H1 (cell line): ENCODE results near the gene TPO. TPM values are rescaled to one million over a fixed set of nuclear protein-coding genes. Genes with fewer than 3 reads are reported as not detected.

Source experiments
- CTCF ChIA-PET: fragments of 300-600 bp; sonication (Branson Sonifier 250); formaldehyde crosslinking; loops from one replicate; lab custom pipeline; 2021; ENCODE audit not compliant: partially characterized antibody; lab: Charles Lee
- POLR2A ChIA-PET: fragments of 300-600 bp; sonication (Branson Sonifier 250); formaldehyde crosslinking; loops from one replicate; lab custom pipeline; 2021; ENCODE audit warnings: inconsistent platforms; ENCODE audit not compliant: partially characterized antibody; lab: Charles Lee
- DNase-seq, 2 experiments: peaks; one replicate each; pipeline versions ENCODE4 v3.0.0 to v3.0.0-alpha.2; 2010 to 2022; ENCODE audit warnings: low spot score in 2 of 2, low read depth in 1 of 2, mixed read lengths in 1 of 2
- FAIRE-seq: peaks from 2 replicates; lab custom pipeline; 2011; peaks lifted over from hg19 to GRCh38; lab: Jason Lieb, UNC
- H2AFZ ChIP-seq: 2 replicates; pipeline ENCODE4 v1.8.1; 2012; ENCODE audit warnings: low read length, inconsistent platforms
- H2AK5ac ChIP-seq: 2 replicates; pipeline ENCODE4 v1.6.1; 2013; ENCODE audit warnings: low read depth, low read length
- H2BK120ac ChIP-seq: replicated peaks from 2 replicates; pipeline ENCODE3; 2013; ENCODE audit warnings: low read depth, low read length, inconsistent platforms
- H2BK12ac ChIP-seq: 2 replicates; pipeline ENCODE4 v1.6.1; 2013; ENCODE audit warnings: low read depth, low read length
- H2BK15ac ChIP-seq: 2 replicates; pipeline ENCODE4 v1.6.1; 2013; ENCODE audit warnings: low read length
- H2BK20ac ChIP-seq: 2 replicates; pipeline ENCODE4 v1.6.1; 2013; ENCODE audit warnings: low read length
- H2BK5ac ChIP-seq: 2 replicates; pipeline ENCODE4 v1.6.1; 2013; ENCODE audit warnings: low read depth, low read length
- H3K14ac ChIP-seq: 2 replicates; pipeline ENCODE4 v1.6.1; 2013; ENCODE audit warnings: inconsistent platforms; ENCODE audit not compliant: insufficient read length
- H3K18ac ChIP-seq: 2 replicates; pipeline ENCODE4 v1.6.1; 2013; ENCODE audit warnings: low read length; ENCODE audit errors: extremely low read depth
- H3K23ac ChIP-seq: 2 replicates; pipeline ENCODE4 v1.6.1; 2013; ENCODE audit warnings: inconsistent platforms; ENCODE audit not compliant: insufficient read length
- H3K23me2 ChIP-seq: 2 replicates; pipeline ENCODE4 v1.6.1; 2013; ENCODE audit warnings: low read depth, low read length
- H3K27ac ChIP-seq: 2 replicates; pipeline ENCODE4 v1.6.1; 2011; ENCODE audit warnings: low read depth, low read length, inconsistent platforms
- H3K27me3 ChIP-seq, 4 experiments: replicated peaks in 1 of 4; 1 replicate in 1 of 4; 2 replicates in 3 of 4; pipeline versions ENCODE4 v1.6.1 to v1.8.1; 2011 to 2013; ENCODE audit warnings: low read length in 3 of 4, mild to moderate bottlenecking in 3 of 4, inconsistent platforms in 2 of 4, mixed read lengths in 2 of 4, moderate library complexity in 1 of 4; ENCODE audit not compliant: control insufficient read depth in 3 of 4, insufficient read depth in 3 of 4; ENCODE audit errors: extremely low read depth in 1 of 4
- H3K36me3 ChIP-seq, 4 experiments: 2 replicates each; pipeline versions ENCODE4 v1.6.1 to v1.8.1; 2011 to 2013; ENCODE audit warnings: mild to moderate bottlenecking in 4 of 4, low read length in 3 of 4, moderate library complexity in 2 of 4, control low read depth in 1 of 4, inconsistent platforms in 1 of 4; ENCODE audit not compliant: insufficient read depth in 4 of 4, control insufficient read depth in 2 of 4
- H3K4ac ChIP-seq: replicated peaks from 2 replicates; pipeline ENCODE3; 2013; ENCODE audit warnings: low read length, low read depth, mixed read lengths, inconsistent platforms; ENCODE audit not compliant: insufficient read length
- H3K4me1 ChIP-seq, 4 experiments: replicated peaks in 1 of 4; 1 replicate in 1 of 4; 2 replicates in 3 of 4; pipeline versions ENCODE4 v1.6.1 to v1.8.1; 2011 to 2013; ENCODE audit warnings: low read length in 3 of 4, inconsistent platforms in 2 of 4, mixed read lengths in 1 of 4; ENCODE audit not compliant: insufficient read depth in 4 of 4, control insufficient read depth in 3 of 4
- H3K4me2 ChIP-seq, 2 experiments: 2 replicates each; pipeline versions ENCODE4 v1.6.1 to v1.8.1; 2011 to 2013; ENCODE audit warnings: low read depth in 2 of 2, low read length in 2 of 2, control low read depth in 1 of 2, inconsistent platforms in 1 of 2, mild to moderate bottlenecking in 1 of 2; ENCODE audit not compliant: insufficient read depth in 1 of 2
- H3K4me3 ChIP-seq, 4 experiments: fragments of 200-600, 300-600 bp in 1 of 4; sonication (generic), shearing (Covaris generic), sonication (Bioruptor Twin) in 1 of 4; 2 replicates each; pipeline versions ENCODE4 v1.5.1 to v1.8.1; 2011 to 2016; ENCODE audit warnings: low read length in 4 of 4, low read depth in 3 of 4, control low read depth in 2 of 4, inconsistent platforms in 2 of 4, mild to moderate bottlenecking in 2 of 4, mixed read lengths in 1 of 4, moderate library complexity in 1 of 4; ENCODE audit not compliant: insufficient read depth in 2 of 4; ENCODE audit errors: extremely low read depth in 1 of 4
- H3K56ac ChIP-seq: replicated peaks from 2 replicates; pipeline ENCODE3; 2013; ENCODE audit warnings: low read depth, mild to moderate bottlenecking, mixed read lengths, low read length, inconsistent platforms; ENCODE audit not compliant: insufficient read length
- H3K79me1 ChIP-seq: 2 replicates; pipeline ENCODE4 v1.6.1; 2013; ENCODE audit warnings: low read depth, low read length, control low read depth
- H3K79me2 ChIP-seq, 2 experiments: 2 replicates each; pipeline versions ENCODE4 v1.6.1 to v1.8.1; 2012 to 2013; ENCODE audit warnings: low read length in 2 of 2, mild to moderate bottlenecking in 2 of 2, inconsistent platforms in 1 of 2; ENCODE audit not compliant: insufficient read depth in 2 of 2, control insufficient read depth in 1 of 2
- H3K9ac ChIP-seq, 4 experiments: replicated peaks in 1 of 4; 1 replicate in 1 of 4; 2 replicates in 3 of 4; pipeline versions ENCODE4 v1.6.1 to v1.8.1; 2011 to 2013; ENCODE audit warnings: low read depth in 3 of 4, low read length in 3 of 4, control low read depth in 2 of 4, mild to moderate bottlenecking in 2 of 4, moderate library complexity in 2 of 4, inconsistent platforms in 1 of 4; ENCODE audit errors: extremely low read depth in 1 of 4
- H3K9me3 ChIP-seq, 2 experiments: 2 replicates each; pipeline versions ENCODE4 v1.6.1 to v1.8.1; 2012 to 2013; ENCODE audit warnings: mild to moderate bottlenecking in 2 of 2, moderate library complexity in 2 of 2, control low read depth in 1 of 2, inconsistent platforms in 1 of 2, low read depth in 1 of 2, low read length in 1 of 2, mixed read lengths in 1 of 2; ENCODE audit not compliant: insufficient read depth in 2 of 2
- H4K20me1 ChIP-seq, 2 experiments: replicated peaks in 1 of 2; 2 replicates each; pipeline versions ENCODE3 to v1.8.1; 2011 to 2013; ENCODE audit warnings: inconsistent platforms in 2 of 2, low read length in 2 of 2, mild to moderate bottlenecking in 1 of 2; ENCODE audit not compliant: insufficient read depth in 2 of 2, control insufficient read depth in 1 of 2
- H4K5ac ChIP-seq: 2 replicates; pipeline ENCODE4 v1.6.1; 2013; ENCODE audit warnings: low read length, low read depth, mixed read lengths, inconsistent platforms; ENCODE audit not compliant: insufficient read length
- H4K8ac ChIP-seq: 2 replicates; pipeline ENCODE4 v1.8.0; 2013; ENCODE audit warnings: mild to moderate bottlenecking, moderate library complexity, low read length, inconsistent platforms; ENCODE audit not compliant: insufficient read depth; ENCODE audit errors: extremely low read depth
- H4K91ac ChIP-seq: replicated peaks from 2 replicates; pipeline ENCODE3; 2013; ENCODE audit warnings: low read length, mixed read lengths, inconsistent platforms; ENCODE audit not compliant: insufficient read length
- BRCA1 ChIP-seq: IDR thresholded peaks from 2 replicates; pipeline ENCODE4 v1.6.1; 2012; ENCODE audit warnings: low read depth, low read length, improper control_type of control experiment
- EGR1 ChIP-seq: IDR thresholded peaks from 2 replicates; pipeline ENCODE4 v1.6.1; 2011; ENCODE audit warnings: low read depth, low read length, borderline replicate concordance
- EP300 ChIP-seq, 2 experiments: IDR thresholded peaks; 1 replicate in 1 of 2; 2 replicates in 1 of 2; pipeline ENCODE4 v1.6.1; 2011 to 2012; ENCODE audit warnings: low read depth in 2 of 2, low read length in 2 of 2, mild to moderate bottlenecking in 2 of 2, borderline replicate concordance in 1 of 2, inconsistent platforms in 1 of 2, moderate library complexity in 1 of 2
- GTF2F1 ChIP-seq: IDR thresholded peaks from 2 replicates; pipeline ENCODE4 v1.6.1; 2012; ENCODE audit warnings: low read depth, low read length, improper control_type of control experiment, borderline replicate concordance
- NRF1 ChIP-seq: IDR thresholded peaks from 2 replicates; pipeline ENCODE4 v1.6.1; 2011; ENCODE audit warnings: mild to moderate bottlenecking, low read depth, low read length, improper control_type of control experiment
- whole genome bisulfite sequencing, 2 experiments: shearing (Covaris generic) in 1 of 2; methylation state at CpG; one replicate each; pipeline versions ENCODE4 v1.1.6 to v1.1.7; 2013 to 2015; ENCODE audit warnings: low lambda C conversion rate in 2 of 2, mixed read lengths in 2 of 2, inconsistent platforms in 1 of 2, low coverage in 1 of 2, missing lambda C conversion rate in 1 of 2; ENCODE audit not compliant: insufficient replicate concordance in 2 of 2, insufficient coverage in 1 of 2, insufficient read length in 1 of 2; ENCODE audit errors: extremely low coverage in 1 of 2, missing lambda C conversion rate in 1 of 2; 5-methylcytosine and 5-hydroxymethylcytosine counted together
- polyA plus RNA-seq, 7 experiments: library from polyadenylated mRNA; depleted of rRNA in 3 of 7; stranded (reverse) in 5 of 7; unstranded in 2 of 7; fragments of >200 nt in 5 of 7; fragments of 200-250 nt in 2 of 7; gene quantifications; 1 replicate in 5 of 7; 2 replicates in 1 of 7; 4 replicates in 1 of 7; pipeline versions ENCODE4 v1.2.1 to v1.2.3, GENCODE V29; 2011 to 2013; ENCODE audit warnings: missing spikeins in 2 of 7, mixed read lengths in 2 of 7
- total RNA-seq: library from RNA; stranded (reverse); fragmentation: NEBNext Ultra II Directional; extraction: Animal tissue kit (Norgen Biotek cat#: 25700); gene quantifications from 2 replicates; pipeline ENCODE4 v1.2.1, GENCODE V29; 2021

TPO gene
- total and polyA plus RNA-seq, 2 of the 8 experiments (the other 6 are each of a cell fraction or from before 2014, with no cell fraction given), result not detected

- H2BK20ac ChIP-seq, result no peak overlapping the region
- H3K4ac ChIP-seq, result no peak overlapping the region
- H3K27ac ChIP-seq, result no peak overlapping the region
- H2BK5ac ChIP-seq, result no peak overlapping the region
- no peak overlapping the region for H2BK12ac ChIP-seq
- H2AFZ ChIP-seq, result no peak overlapping the region
- H3K4me3 ChIP-seq, result no peak overlapping the region
- no peak overlapping the region for H3K56ac ChIP-seq
- no peaks in the 10 kb centered on the region for H3K27me3 ChIP-seq
- H3K18ac ChIP-seq, result no peak overlapping the region
- no peaks in the 10 kb centered on the region for H3K79me2 ChIP-seq
- no peak for DNase-seq
- POLR2A ChIA-PET, result interaction anchor here (0.9 kb wide), 1 partner anchor 11 kb away, joined by 3 read pairs; no protein-coding TSS in a partner anchor
- H4K91ac ChIP-seq, result no peak overlapping the region
- no peak overlapping the region for H4K8ac ChIP-seq
- H3K23ac ChIP-seq, result no peak overlapping the region
- no peak overlapping the region for H2AK5ac ChIP-seq
- H3K79me1 ChIP-seq, result no peaks in the 10 kb centered on the region
- no peaks in the 10 kb centered on the region for H4K20me1 ChIP-seq
- no peaks in the 10 kb centered on the region; a peak in 1 of 7 replicates for H3K4me1 ChIP-seq
- no peak overlapping the region for H3K9ac ChIP-seq
- H3K4me2 ChIP-seq, result no peak overlapping the region
- H2BK15ac ChIP-seq, result no peak overlapping the region
- no peaks in the 10 kb centered on the region; a peak in 1 of 4 replicates for H3K9me3 ChIP-seq
- no peaks in the 10 kb centered on the region for H3K23me2 ChIP-seq
- TF ChIP-seq EGR1, result no peak
- no peak for TF ChIP-seq NRF1
- no peak for TF ChIP-seq GTF2F1
- no peak for TF ChIP-seq EP300 (IDR thresholded peaks at IDR 0.05; ENCODE audit: borderline replicate concordance in 1 of 2, low read depth in 2 of 2, low read length in 2 of 2)
- no peak for TF ChIP-seq BRCA1
- no peaks in the 10 kb centered on the region; a peak in 1 of 8 replicates for H3K36me3 ChIP-seq
- H3K14ac ChIP-seq, result no peak overlapping the region
- no peak for FAIRE-seq
- no peak overlapping the region for H4K5ac ChIP-seq
- no peak overlapping the region for H2BK120ac ChIP-seq
- 87% methylated on average over 7 of the region's 7 CpGs; no CpG with 5 or more reads in 1 of the 2 experiments for WGBS, 2 experiments
- CTCF ChIA-PET, result interaction anchor here (1.0 to 1.4 kb wide), 3 partner anchors 8 to 152 kb away, joined by 3 to 4 read pairs (median 3); no protein-coding TSS in a partner anchor
Observed at GRCh38 chr2:1398191-1398590, 15.1 kb upstream of the TPO start.
